Stimulated activated CD4-positive, alpha-beta T cell treated with anti-CD3 and anti-CD28 coated beads, Interleukin-1b, Interleukin-23, amount 100 ng/mL, for 24 hours (primary cell): Measurements from ENCODE around the gene TSPAN9.

Source experiments
- DNase-seq, 4 experiments: peaks; one replicate each; pipeline ENCODE4 v3.0.0-alpha.2; 2020; ENCODE audit warnings: low read depth in 4 of 4, low spot score in 1 of 4

The TSPAN9 gene

GRCh38 chr12:3202734-3203446 is 125.7 kb downstream of the TSPAN9 start:
- peak; percentile 30 to 54 (median 44) for DNase-seq

- DNase-seq, result no peak
Observed at GRCh38 chr12:3203713-3204112, 126.5 kb downstream of the TSPAN9 start.

GRCh38 chr12:3204143-3204542 is 127.0 kb downstream of the TSPAN9 start:
- DNase-seq, result no peak

GRCh38 chr12:3204730-3205531 is 127.8 kb downstream of the TSPAN9 start:
- no peak for DNase-seq

- DNase-seq, result no peak
Observed at GRCh38 chr12:3205742-3206519, 128.8 kb downstream of the TSPAN9 start.

GRCh38 chr12:3206536-3207072 is 129.4 kb downstream of the TSPAN9 start:
- DNase-seq, result no peak

GRCh38 chr12:3207175-3207574 is 130.0 kb downstream of the TSPAN9 start:
- no peak for DNase-seq

GRCh38 chr12:3207858-3208257 is 130.7 kb downstream of the TSPAN9 start:
- no peak for DNase-seq

- DNase-seq, result no peak
Observed at GRCh38 chr12:3213188-3213587, 136.0 kb downstream of the TSPAN9 start.

- no peak for DNase-seq
Observed at GRCh38 chr12:3213768-3214167, 136.6 kb downstream of the TSPAN9 start.

- no peak for DNase-seq
Observed at GRCh38 chr12:3214526-3215365, 137.6 kb downstream of the TSPAN9 start.

- DNase-seq, result no peak
Observed at GRCh38 chr12:3215410-3215975, 138.3 kb downstream of the TSPAN9 start.

GRCh38 chr12:3216097-3216496 is 138.9 kb downstream of the TSPAN9 start:
- no peak for DNase-seq

- no peak for DNase-seq
Observed at GRCh38 chr12:3216726-3217682, 139.8 kb downstream of the TSPAN9 start.

GRCh38 chr12:3217683-3218079 is 140.5 kb downstream of the TSPAN9 start:
- no peak for DNase-seq

- DNase-seq, result no peak
Observed at GRCh38 chr12:3218228-3219171, 141.3 kb downstream of the TSPAN9 start.

GRCh38 chr12:3219233-3219632 is 142.1 kb downstream of the TSPAN9 start:
- no peak for DNase-seq
